Urinary bladder (tissue), 4 donors: ENCODE results near the gene OCSTAMP. TPM values are rescaled to one million over a fixed set of nuclear protein-coding genes. Genes with fewer than 3 reads are reported as not detected.

ENCODE experiments used
- DNase-seq: peaks from one replicate; pipeline ENCODE4 v3.0.0-alpha.2; 2015; ENCODE audit errors: extremely low spot score
- H3K27ac ChIP-seq: one replicate; pipeline ENCODE4 v1.5.1; 2013; ENCODE audit warnings: low read depth, mild to moderate bottlenecking, moderate library complexity
- H3K36me3 ChIP-seq: one replicate; pipeline ENCODE4 v1.6.1; 2013; ENCODE audit warnings: mild to moderate bottlenecking, moderate library complexity; ENCODE audit not compliant: insufficient read depth
- H3K4me1 ChIP-seq: one replicate; pipeline ENCODE4 v1.6.1; 2013; ENCODE audit warnings: mild to moderate bottlenecking, moderate library complexity; ENCODE audit not compliant: insufficient read depth
- H3K4me3 ChIP-seq: one replicate; pipeline ENCODE4 v1.5.1; 2013; ENCODE audit warnings: low read depth, low read length
- WGBS: extraction: QIAGEN DNeasy Blood & Tissue Kit; methylation state at CpG from one replicate; pipeline ENCODE4 v1.1.7; 2013; 5-methylcytosine and 5-hydroxymethylcytosine counted together
- polyA plus RNA-seq: library from polyadenylated mRNA; stranded (reverse); fragments of 200-250 nt; gene quantifications from one replicate; pipeline ENCODE4 v1.2.3, GENCODE V29; 2013
- total RNA-seq: library from RNA; depleted of rRNA; stranded (reverse); fragments of >200 nt; gene quantifications from one replicate; pipeline ENCODE4 v1.2.3, GENCODE V29; 2014
- donor health status: healthy with polysubstance abuse.
- donor health status: healthy.

Gene OCSTAMP
- total and polyA plus RNA-seq, 2 donors = not detected

GRCh38 chr20:46568570-46569129 lies 18.2 kb upstream of the OCSTAMP start:
- H3K27ac ChIP-seq = no peak overlapping the region
- no peak overlapping the region for H3K4me3 ChIP-seq
- 13% methylated on average over 10 of the region's 10 CpGs for WGBS
- peaks cover 2% of the 10 kb centered on the region for H3K4me1 ChIP-seq
- DNase-seq = peak; percentile 81
- H3K36me3 ChIP-seq = no peaks in the 10 kb centered on the region

GRCh38 chr20:46566125-46566524 lies 15.7 kb upstream of the OCSTAMP start:
- Histone ChIP-seq H3K27ac (no peak overlapping the region), H3K4me3 (no peak overlapping the region), H3K4me1 (peaks cover 2% of the 10 kb centered on the region), H3K36me3 (no peaks in the 10 kb centered on the region)
- DNase-seq = no peak
- WGBS = 71% methylated on average over 10 of the region's 10 CpGs

GRCh38 chr20:46564241-46564957 lies 13.9 kb upstream of the OCSTAMP start:
- H3K36me3 ChIP-seq = no peaks in the 10 kb centered on the region
- 68% methylated on average over 7 of the region's 7 CpGs for WGBS
- H3K4me3 ChIP-seq = no peak overlapping the region
- H3K27ac ChIP-seq = no peak overlapping the region
- peaks cover 2% of the 10 kb centered on the region for H3K4me1 ChIP-seq
- DNase-seq = no peak

- Histone ChIP-seq H3K4me1 (peaks cover 2% of the 10 kb centered on the region), H3K36me3 (no peaks in the 10 kb centered on the region), H3K27ac (no peak overlapping the region), H3K4me3 (no peak overlapping the region)
- no peak for DNase-seq
- WGBS = 41% methylated on average over 2 of the region's 2 CpGs
Observed at GRCh38 chr20:46563860-46564221, 13.4 kb upstream of the OCSTAMP start.

- peaks cover 2% of the 10 kb centered on the region for H3K4me1 ChIP-seq
- DNase-seq = no peak
- H3K36me3 ChIP-seq = no peaks in the 10 kb centered on the region
- 80% methylated on average over 16 of the region's 16 CpGs for WGBS
- H3K4me3 ChIP-seq = no peak overlapping the region
- no peak overlapping the region for H3K27ac ChIP-seq
Observed at GRCh38 chr20:46563170-46563859, 12.9 kb upstream of the OCSTAMP start.

- DNase-seq = peak; percentile 76
Observed at GRCh38 chr20:46562373-46563169, 12.1 kb upstream of the OCSTAMP start.

GRCh38 chr20:46562009-46562372 lies 11.5 kb upstream of the OCSTAMP start:
- Histone ChIP-seq H3K4me3 (no peak overlapping the region), H3K36me3 (no peaks in the 10 kb centered on the region), H3K4me1 (peaks cover 2% of the 10 kb centered on the region), H3K27ac (no peak overlapping the region)
- 37% methylated on average over 5 of the region's 5 CpGs for WGBS
- no peak for DNase-seq

More at GRCh38 chr20:46562373-46563169, 12.1 kb upstream of the OCSTAMP start:
- peaks cover 2% of the 10 kb centered on the region for H3K4me1 ChIP-seq
- no peaks in the 10 kb centered on the region for H3K36me3 ChIP-seq
- 8% methylated on average over 19 of the region's 19 CpGs for WGBS
- H3K4me3 ChIP-seq = no peak overlapping the region
- H3K27ac ChIP-seq = no peak overlapping the region

GRCh38 chr20:46559685-46560440 lies 9.4 kb upstream of the OCSTAMP start:
- WGBS = 88% methylated on average over 7 of the region's 7 CpGs
- DNase-seq = no peak
- H3K27ac ChIP-seq = no peak overlapping the region
- H3K36me3 ChIP-seq = no peaks in the 10 kb centered on the region
- H3K4me1 ChIP-seq = peaks cover 2% of the 10 kb centered on the region
- H3K4me3 ChIP-seq = no peak overlapping the region

- H3K4me3 ChIP-seq = no peak overlapping the region
- H3K4me1 ChIP-seq = peaks cover 2% of the 10 kb centered on the region
- WGBS = 87% methylated on average over 3 of the region's 3 CpGs
- no peak for DNase-seq
- H3K27ac ChIP-seq = no peak overlapping the region
- H3K36me3 ChIP-seq = no peaks in the 10 kb centered on the region
Observed at GRCh38 chr20:46559001-46559400, 8.5 kb upstream of the OCSTAMP start.

GRCh38 chr20:46558511-46558959 lies 8.1 kb upstream of the OCSTAMP start:
- 53% methylated on average over 5 of the region's 5 CpGs for WGBS
- no peak overlapping the region for H3K4me3 ChIP-seq
- H3K36me3 ChIP-seq = no peaks in the 10 kb centered on the region

GRCh38 chr20:46557231-46557956 lies 6.9 kb upstream of the OCSTAMP start:
- 64% methylated on average over 8 of the region's 8 CpGs for WGBS
- DNase-seq = no peak

More at GRCh38 chr20:46558511-46558959, 8.1 kb upstream of the OCSTAMP start:
- no peak overlapping the region for H3K27ac ChIP-seq
- DNase-seq = no peak
- no peaks in the 10 kb centered on the region for H3K4me1 ChIP-seq

GRCh38 chr20:46555370-46555956 lies 5.0 kb upstream of the OCSTAMP start:
- Histone ChIP-seq H3K4me3 (no peak overlapping the region), H3K27ac (no peak overlapping the region), H3K36me3 (no peaks in the 10 kb centered on the region), H3K4me1 (no peaks in the 10 kb centered on the region)
- WGBS = 76% methylated on average over 4 of the region's 4 CpGs
- no peak for DNase-seq

More at GRCh38 chr20:46557231-46557956, 6.9 kb upstream of the OCSTAMP start:
- no peaks in the 10 kb centered on the region for H3K4me1 ChIP-seq
- H3K27ac ChIP-seq = no peak overlapping the region
- no peak overlapping the region for H3K4me3 ChIP-seq
- no peaks in the 10 kb centered on the region for H3K36me3 ChIP-seq
